SK-N-SH treated with all-trans-retinoic acid at 6 μM for 48 hours (cell line): ENCODE results near the gene ARHGAP22.
A peak's percentile ranks its signal among the peaks of the same experiment; 100 is the strongest.

Source experiments
- ATAC-seq: fragments of 200-7000 bp; cut with Tn5 transposase; 3 replicates; pipeline ENCODE4 v1.9.1; 2020; ENCODE audit warnings: mild to moderate bottlenecking, moderate library complexity
- ARNTL ChIP-seq: fragments of 450-650 bp; formaldehyde crosslinking; IDR thresholded peaks from 2 replicates; pipeline ENCODE4 v1.5.0; 2020; ENCODE audit warnings: low read depth, mild to moderate bottlenecking, moderate library complexity, borderline replicate concordance
- BACH2 ChIP-seq: fragments of 250-450 bp; sonication (Bioruptor Pico); IDR thresholded peaks from 2 replicates; pipeline ENCODE4 v1.9.0; 2021; ENCODE audit warnings: mild to moderate bottlenecking, borderline replicate concordance
- CSDC2 ChIP-seq: fragments of 250-450 bp; sonication (Bioruptor Pico); IDR thresholded peaks from 2 replicates; pipeline ENCODE4 v1.5.0; 2020; ENCODE audit warnings: mild to moderate bottlenecking, moderate library complexity
- ESRRG ChIP-seq: fragments of 250-450 bp; sonication (Bioruptor Pico); IDR thresholded peaks from 2 replicates; pipeline ENCODE4 v1.6.1; 2021; ENCODE audit warnings: mild to moderate bottlenecking
- ISL1 ChIP-seq: fragments of 250-450 bp; sonication (Bioruptor Pico); IDR thresholded peaks from 2 replicates; pipeline ENCODE4 v2.1.2; 2022; ENCODE audit warnings: mild to moderate bottlenecking, moderate library complexity
- OSR1 ChIP-seq: fragments of 250-450 bp; sonication (Bioruptor Pico); IDR thresholded peaks from 2 replicates; pipeline ENCODE4 v1.8.0; 2022; ENCODE audit warnings: moderate library complexity, mild to moderate bottlenecking, inconsistent platforms
- PPARA ChIP-seq: fragments of 250-450 bp; sonication (Bioruptor Pico); IDR thresholded peaks from 2 replicates; pipeline ENCODE4 v1.5.0; 2020; ENCODE audit warnings: mild to moderate bottlenecking, borderline replicate concordance
- RARB ChIP-seq: fragments of 250-450 bp; sonication (Bioruptor Pico); IDR thresholded peaks from 2 replicates; pipeline ENCODE4 v1.8.0; 2021; ENCODE audit warnings: mild to moderate bottlenecking, moderate library complexity
- ZFP3 ChIP-seq: fragments of 250-450 bp; sonication (Bioruptor Pico); IDR thresholded peaks from 2 replicates; pipeline ENCODE4 v1.5.0; 2020; ENCODE audit warnings: mild to moderate bottlenecking, moderate library complexity
- ZFP30 ChIP-seq: fragments of 450-650 bp; formaldehyde crosslinking; IDR thresholded peaks from 2 replicates; pipeline ENCODE4 v1.5.0; 2022; ENCODE audit warnings: mild to moderate bottlenecking, moderate library complexity
- ZNF565 ChIP-seq: fragments of 450-650 bp; formaldehyde crosslinking; conservative IDR thresholded peaks from 2 replicates; pipeline ENCODE4 v1.5.0; 2020; ENCODE audit warnings: low read depth, mild to moderate bottlenecking, moderate library complexity
- ZNF70 ChIP-seq: fragments of 450-650 bp; formaldehyde crosslinking; IDR thresholded peaks from 2 replicates; pipeline ENCODE4 v1.5.0; 2020; ENCODE audit warnings: mild to moderate bottlenecking, moderate library complexity
- ZNF8 ChIP-seq: fragments of 450-650 bp; formaldehyde crosslinking; IDR thresholded peaks from 2 replicates; pipeline ENCODE4 v1.5.0; 2020; ENCODE audit warnings: mild to moderate bottlenecking, moderate library complexity
- TF ChIP-seq, protein P1 (sequence below): fragments of 250-450 bp; sonication (Bioruptor Pico); IDR thresholded peaks from 2 replicates; pipeline ENCODE4 v1.5.1; 2021; ENCODE audit warnings: mild to moderate bottlenecking, moderate library complexity
- TF ChIP-seq, protein P2 (sequence below): fragments of 250-450 bp; sonication (Bioruptor Pico); IDR thresholded peaks from 2 replicates; pipeline ENCODE4 v1.8.0; 2020; ENCODE audit warnings: mild to moderate bottlenecking, moderate library complexity, borderline replicate concordance
- TF ChIP-seq, protein P3 (sequence below): fragments of 250-450 bp; sonication (Bioruptor Pico); IDR thresholded peaks from 2 replicates; pipeline ENCODE4 v1.8.0; 2021; ENCODE audit warnings: low read depth, mild to moderate bottlenecking, moderate library complexity, borderline replicate concordance
- TF ChIP-seq, protein P4 (sequence below): fragments of 250-450 bp; sonication (Bioruptor Pico); IDR thresholded peaks from 2 replicates; pipeline ENCODE4 v1.5.0; 2020; ENCODE audit warnings: mild to moderate bottlenecking, moderate library complexity
- TF ChIP-seq, protein P5 (sequence below): fragments of 250-450 bp; sonication (Bioruptor Pico); IDR thresholded peaks from 2 replicates; pipeline ENCODE4 v1.5.1; 2020; ENCODE audit warnings: low read depth, mild to moderate bottlenecking, moderate library complexity

Gene ARHGAP22

DNA sequence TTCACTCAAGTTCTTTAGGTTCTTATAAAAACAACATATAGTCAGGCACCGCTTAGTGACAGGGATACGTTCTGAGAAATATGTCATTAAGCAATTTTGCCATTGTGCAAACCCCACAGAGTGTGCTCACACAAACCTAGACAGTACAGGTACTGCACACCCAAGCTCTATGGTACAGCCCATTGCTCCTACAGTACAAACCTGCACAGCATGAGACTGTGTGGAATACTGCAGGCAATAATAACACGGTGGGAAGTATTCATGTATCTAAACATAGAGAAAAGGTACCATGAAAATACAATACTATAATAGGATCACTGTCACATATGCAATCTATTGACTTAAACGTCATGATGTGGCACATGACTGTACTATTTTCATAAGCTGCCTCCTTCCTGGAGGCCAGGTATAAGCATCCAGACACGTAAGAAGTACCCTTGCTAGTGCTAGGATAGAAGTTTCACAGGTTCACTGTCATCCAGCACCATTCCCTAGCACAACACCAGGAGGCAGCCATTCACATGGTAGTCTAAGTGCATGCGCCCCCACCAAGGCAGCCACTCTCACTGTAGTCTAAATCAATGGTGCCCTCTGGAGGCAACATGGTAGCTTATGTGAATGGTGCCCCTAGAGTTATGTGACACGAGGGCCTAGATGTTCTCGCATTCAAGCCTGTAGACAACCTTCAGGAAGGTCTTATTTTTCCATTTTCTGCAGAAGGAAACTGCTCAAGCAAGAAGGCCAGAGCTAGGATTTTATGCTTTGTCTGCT, 98.5 kb downstream of the ARHGAP22 start:
- peak; percentile 86 for ATAC-seq
- no peak for TF ChIP-seq CSDC2
- TF ChIP-seq ZNF8 (CRISPR knock-in tag): no peak
- no peak for TF ChIP-seq ZNF565 (CRISPR knock-in tag)
- no peak for TF ChIP-seq ARNTL
- TF ChIP-seq, protein P1, sequence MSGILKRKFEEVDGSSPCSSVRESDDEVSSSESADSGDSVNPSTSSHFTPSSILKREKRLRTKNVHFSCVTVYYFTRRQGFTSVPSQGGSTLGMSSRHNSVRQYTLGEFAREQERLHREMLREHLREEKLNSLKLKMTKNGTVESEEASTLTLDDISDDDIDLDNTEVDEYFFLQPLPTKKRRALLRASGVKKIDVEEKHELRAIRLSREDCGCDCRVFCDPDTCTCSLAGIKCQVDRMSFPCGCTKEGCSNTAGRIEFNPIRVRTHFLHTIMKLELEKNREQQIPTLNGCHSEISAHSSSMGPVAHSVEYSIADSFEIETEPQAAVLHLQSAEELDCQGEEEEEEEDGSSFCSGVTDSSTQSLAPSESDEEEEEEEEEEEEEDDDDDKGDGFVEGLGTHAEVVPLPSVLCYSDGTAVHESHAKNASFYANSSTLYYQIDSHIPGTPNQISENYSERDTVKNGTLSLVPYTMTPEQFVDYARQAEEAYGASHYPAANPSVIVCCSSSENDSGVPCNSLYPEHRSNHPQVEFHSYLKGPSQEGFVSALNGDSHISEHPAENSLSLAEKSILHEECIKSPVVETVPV (CRISPR knock-in tag): no peak
- no peak for TF ChIP-seq ZNF70
- TF ChIP-seq, protein P2, sequence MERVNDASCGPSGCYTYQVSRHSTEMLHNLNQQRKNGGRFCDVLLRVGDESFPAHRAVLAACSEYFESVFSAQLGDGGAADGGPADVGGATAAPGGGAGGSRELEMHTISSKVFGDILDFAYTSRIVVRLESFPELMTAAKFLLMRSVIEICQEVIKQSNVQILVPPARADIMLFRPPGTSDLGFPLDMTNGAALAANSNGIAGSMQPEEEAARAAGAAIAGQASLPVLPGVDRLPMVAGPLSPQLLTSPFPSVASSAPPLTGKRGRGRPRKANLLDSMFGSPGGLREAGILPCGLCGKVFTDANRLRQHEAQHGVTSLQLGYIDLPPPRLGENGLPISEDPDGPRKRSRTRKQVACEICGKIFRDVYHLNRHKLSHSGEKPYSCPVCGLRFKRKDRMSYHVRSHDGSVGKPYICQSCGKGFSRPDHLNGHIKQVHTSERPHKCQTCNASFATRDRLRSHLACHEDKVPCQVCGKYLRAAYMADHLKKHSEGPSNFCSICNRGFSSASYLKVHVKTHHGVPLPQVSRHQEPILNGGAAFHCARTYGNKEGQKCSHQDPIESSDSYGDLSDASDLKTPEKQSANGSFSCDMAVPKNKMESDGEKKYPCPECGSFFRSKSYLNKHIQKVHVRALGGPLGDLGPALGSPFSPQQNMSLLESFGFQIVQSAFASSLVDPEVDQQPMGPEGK (CRISPR knock-in tag): no peak
- no peak for TF ChIP-seq ISL1
- no peak for TF ChIP-seq PPARA
- no peak for TF ChIP-seq ZFP3
- TF ChIP-seq, protein P3, sequence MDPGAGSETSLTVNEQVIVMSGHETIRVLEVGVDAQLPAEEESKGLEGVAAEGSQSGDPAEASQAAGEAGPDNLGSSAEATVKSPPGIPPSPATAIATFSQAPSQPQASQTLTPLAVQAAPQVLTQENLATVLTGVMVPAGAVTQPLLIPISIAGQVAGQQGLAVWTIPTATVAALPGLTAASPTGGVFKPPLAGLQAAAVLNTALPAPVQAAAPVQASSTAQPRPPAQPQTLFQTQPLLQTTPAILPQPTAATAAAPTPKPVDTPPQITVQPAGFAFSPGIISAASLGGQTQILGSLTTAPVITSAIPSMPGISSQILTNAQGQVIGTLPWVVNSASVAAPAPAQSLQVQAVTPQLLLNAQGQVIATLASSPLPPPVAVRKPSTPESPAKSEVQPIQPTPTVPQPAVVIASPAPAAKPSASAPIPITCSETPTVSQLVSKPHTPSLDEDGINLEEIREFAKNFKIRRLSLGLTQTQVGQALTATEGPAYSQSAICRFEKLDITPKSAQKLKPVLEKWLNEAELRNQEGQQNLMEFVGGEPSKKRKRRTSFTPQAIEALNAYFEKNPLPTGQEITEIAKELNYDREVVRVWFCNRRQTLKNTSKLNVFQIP: no peak
- no peak for TF ChIP-seq OSR1 (CRISPR knock-in tag)
- TF ChIP-seq, protein P4, sequence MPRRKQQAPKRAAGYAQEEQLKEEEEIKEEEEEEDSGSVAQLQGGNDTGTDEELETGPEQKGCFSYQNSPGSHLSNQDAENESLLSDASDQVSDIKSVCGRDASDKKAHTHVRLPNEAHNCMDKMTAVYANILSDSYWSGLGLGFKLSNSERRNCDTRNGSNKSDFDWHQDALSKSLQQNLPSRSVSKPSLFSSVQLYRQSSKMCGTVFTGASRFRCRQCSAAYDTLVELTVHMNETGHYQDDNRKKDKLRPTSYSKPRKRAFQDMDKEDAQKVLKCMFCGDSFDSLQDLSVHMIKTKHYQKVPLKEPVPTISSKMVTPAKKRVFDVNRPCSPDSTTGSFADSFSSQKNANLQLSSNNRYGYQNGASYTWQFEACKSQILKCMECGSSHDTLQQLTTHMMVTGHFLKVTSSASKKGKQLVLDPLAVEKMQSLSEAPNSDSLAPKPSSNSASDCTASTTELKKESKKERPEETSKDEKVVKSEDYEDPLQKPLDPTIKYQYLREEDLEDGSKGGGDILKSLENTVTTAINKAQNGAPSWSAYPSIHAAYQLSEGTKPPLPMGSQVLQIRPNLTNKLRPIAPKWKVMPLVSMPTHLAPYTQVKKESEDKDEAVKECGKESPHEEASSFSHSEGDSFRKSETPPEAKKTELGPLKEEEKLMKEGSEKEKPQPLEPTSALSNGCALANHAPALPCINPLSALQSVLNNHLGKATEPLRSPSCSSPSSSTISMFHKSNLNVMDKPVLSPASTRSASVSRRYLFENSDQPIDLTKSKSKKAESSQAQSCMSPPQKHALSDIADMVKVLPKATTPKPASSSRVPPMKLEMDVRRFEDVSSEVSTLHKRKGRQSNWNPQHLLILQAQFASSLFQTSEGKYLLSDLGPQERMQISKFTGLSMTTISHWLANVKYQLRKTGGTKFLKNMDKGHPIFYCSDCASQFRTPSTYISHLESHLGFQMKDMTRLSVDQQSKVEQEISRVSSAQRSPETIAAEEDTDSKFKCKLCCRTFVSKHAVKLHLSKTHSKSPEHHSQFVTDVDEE (CRISPR knock-in tag): no peak

DNA sequence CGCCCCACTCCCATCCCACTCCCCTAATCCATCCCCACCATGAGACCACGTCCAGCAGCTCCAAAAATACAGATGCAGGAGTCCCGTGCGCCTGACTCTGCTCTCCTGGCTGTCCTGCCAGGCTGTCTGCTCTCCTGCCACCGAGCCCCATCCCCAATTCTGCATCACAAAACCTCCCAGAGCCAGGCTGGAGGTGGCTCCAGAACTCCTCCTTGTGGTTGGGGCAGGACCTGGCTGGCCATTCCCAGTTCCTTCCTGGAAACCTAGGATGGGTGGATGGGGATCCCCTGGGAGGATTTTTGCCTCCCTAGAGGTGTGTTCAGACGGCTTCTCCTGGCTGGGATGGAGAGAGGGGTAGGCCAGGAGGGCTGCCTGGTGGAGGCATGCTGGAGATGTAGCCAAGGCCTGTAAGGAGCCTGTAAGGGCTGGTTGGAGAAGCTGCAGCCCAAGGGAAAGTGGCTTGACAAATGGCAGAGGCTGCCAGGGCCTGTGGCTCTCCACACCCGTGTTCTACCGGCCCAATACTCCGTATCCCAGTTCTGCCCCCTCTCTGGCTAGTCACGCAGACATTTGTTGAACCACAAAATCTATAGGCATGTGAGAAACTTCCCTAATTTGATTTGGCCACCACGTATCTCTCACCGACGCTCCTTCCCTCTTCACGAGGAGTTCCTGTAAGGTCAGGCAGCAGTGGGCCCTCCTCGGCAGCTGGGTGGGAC, 99.3 kb downstream of the ARHGAP22 start:
- TF ChIP-seq, protein P1 (CRISPR knock-in tag): no peak
- TF ChIP-seq ISL1 (no peak), BACH2 (CRISPR knock-in tag) (no peak), ARNTL (no peak), CSDC2 (no peak), RARB (CRISPR knock-in tag) (no peak), ZNF8 (CRISPR knock-in tag) (no peak), ESRRG (CRISPR knock-in tag) (no peak), ZFP30 (CRISPR knock-in tag) (no peak)
- TF ChIP-seq, protein P5, sequence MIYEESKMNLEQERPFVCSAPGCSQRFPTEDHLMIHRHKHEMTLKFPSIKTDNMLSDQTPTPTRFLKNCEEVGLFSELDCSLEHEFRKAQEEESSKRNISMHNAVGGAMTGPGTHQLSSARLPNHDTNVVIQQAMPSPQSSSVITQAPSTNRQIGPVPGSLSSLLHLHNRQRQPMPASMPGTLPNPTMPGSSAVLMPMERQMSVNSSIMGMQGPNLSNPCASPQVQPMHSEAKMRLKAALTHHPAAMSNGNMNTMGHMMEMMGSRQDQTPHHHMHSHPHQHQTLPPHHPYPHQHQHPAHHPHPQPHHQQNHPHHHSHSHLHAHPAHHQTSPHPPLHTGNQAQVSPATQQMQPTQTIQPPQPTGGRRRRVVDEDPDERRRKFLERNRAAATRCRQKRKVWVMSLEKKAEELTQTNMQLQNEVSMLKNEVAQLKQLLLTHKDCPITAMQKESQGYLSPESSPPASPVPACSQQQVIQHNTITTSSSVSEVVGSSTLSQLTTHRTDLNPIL (CRISPR knock-in tag): no peak
- TF ChIP-seq, protein P2 (CRISPR knock-in tag): no peak
- TF ChIP-seq, protein P3: no peak

More for the DNA sequence above, 99.3 kb downstream of the ARHGAP22 start:
- no peak for ATAC-seq
